ENCODE data around the gene HYAL1. TPM values are rescaled to one million over a fixed set of nuclear protein-coding genes. Genes with fewer than 3 reads are reported as not detected.

Gene HYAL1
- total and polyA plus RNA-seq, 9 donors = 0.86 to 2.5 (median 1.7) TPM

GRCh38 chr3:50342813-50343633, 39.6 kb upstream of the HYAL1 start:
- peaks cover 5% of the 10 kb centered on the region for H3K27me3 ChIP-seq (ENCODE audit: control insufficient read depth, insufficient read depth, low read length)
- WGBS (ENCODE audit: insufficient coverage) = 70% methylated on average over 9 of the region's 13 CpGs
- H3K9me3 ChIP-seq (replicated peaks; ENCODE audit: control insufficient read depth, low read depth, low read length) = no peaks in the 10 kb centered on the region
- H3K36me3 ChIP-seq (ENCODE audit: control insufficient read depth, insufficient read depth, low read length) = peaks cover 5% of the 10 kb centered on the region
- peaks cover 53% of the 10 kb centered on the region for H3K4me1 ChIP-seq (ENCODE audit: control insufficient read depth, insufficient read depth, low read length)
- no peak for DNase-seq
- H3K27ac ChIP-seq (ENCODE audit: low read length) = no peak overlapping the region
- no peak overlapping the region for H3K4me3 ChIP-seq (ENCODE audit: low read length)

GRCh38 chr3:50341996-50342650, 38.7 kb upstream of the HYAL1 start:
- peaks cover 5% of the 10 kb centered on the region for H3K27me3 ChIP-seq (ENCODE audit: control insufficient read depth, insufficient read depth, low read length)
- WGBS (ENCODE audit: insufficient coverage) = 84% methylated on average over 13 of the region's 13 CpGs
- peaks cover 59% of the 10 kb centered on the region for H3K4me1 ChIP-seq (ENCODE audit: control insufficient read depth, insufficient read depth, low read length)
- DNase-seq = no peak
- H3K4me3 ChIP-seq (ENCODE audit: low read length) = no peak overlapping the region
- H3K36me3 ChIP-seq (ENCODE audit: control insufficient read depth, insufficient read depth, low read length) = no peaks in the 10 kb centered on the region
- no peak overlapping the region for H3K27ac ChIP-seq (ENCODE audit: low read length)
- H3K9me3 ChIP-seq (replicated peaks; ENCODE audit: control insufficient read depth, low read depth, low read length) = no peaks in the 10 kb centered on the region

GRCh38 chr3:50341537-50341936, 38.2 kb upstream of the HYAL1 start:
- peak overlapping the region; percentile 88 for H3K27ac ChIP-seq (ENCODE audit: low read length)
- no peaks in the 10 kb centered on the region for H3K36me3 ChIP-seq (ENCODE audit: control insufficient read depth, insufficient read depth, low read length)
- H3K27me3 ChIP-seq (ENCODE audit: control insufficient read depth, insufficient read depth, low read length) = peaks cover 5% of the 10 kb centered on the region
- 94% methylated on average over 3 of the region's 9 CpGs for WGBS (ENCODE audit: insufficient coverage)
- peak overlapping the region; percentile 58 for H3K4me3 ChIP-seq (ENCODE audit: low read length)
- H3K9me3 ChIP-seq (replicated peaks; ENCODE audit: control insufficient read depth, low read depth, low read length) = no peaks in the 10 kb centered on the region
- no peak for DNase-seq
- H3K4me1 ChIP-seq (ENCODE audit: control insufficient read depth, insufficient read depth, low read length) = peaks cover 61% of the 10 kb centered on the region

- Histone ChIP-seq H3K9me3 (replicated peaks; ENCODE audit: control insufficient read depth, low read depth, low read length) (no peaks in the 10 kb centered on the region), H3K36me3 (ENCODE audit: control insufficient read depth, insufficient read depth, low read length) (peaks cover 4% of the 10 kb centered on the region), H3K4me1 (ENCODE audit: control insufficient read depth, insufficient read depth, low read length) (peaks cover 66% of the 10 kb centered on the region), H3K27me3 (ENCODE audit: control insufficient read depth, insufficient read depth, low read length) (peaks cover 3% of the 10 kb centered on the region), H3K27ac (ENCODE audit: low read length) (peak within 1 kb of the TSS; percentile 88), H3K4me3 (ENCODE audit: low read length) (peak within 1 kb of the TSS; percentile 58)
- DNase-seq = peak; percentile 96
- 2% methylated on average over 64 of the region's 85 CpGs for WGBS (ENCODE audit: insufficient coverage)
Measured at GRCh38 chr3:50340448-50341329, 37.3 kb upstream of the HYAL1 start, which contains the start of gene RASSF1. TSS of gene RASSF1 (minus strand) at chr3:50340836. CDS start at chr3:50340805, 31 bp downstream.

GRCh38 chr3:50340147-50340447, 36.7 kb upstream of the HYAL1 start:
- Histone ChIP-seq H3K4me1 (ENCODE audit: control insufficient read depth, insufficient read depth, low read length) (peaks cover 66% of the 10 kb centered on the region), H3K4me3 (ENCODE audit: low read length) (peak overlapping the region; percentile 58), H3K36me3 (ENCODE audit: control insufficient read depth, insufficient read depth, low read length) (peaks cover 4% of the 10 kb centered on the region), H3K9me3 (replicated peaks; ENCODE audit: control insufficient read depth, low read depth, low read length) (no peaks in the 10 kb centered on the region), H3K27ac (ENCODE audit: low read length) (peak overlapping the region; percentile 88), H3K27me3 (ENCODE audit: control insufficient read depth, insufficient read depth, low read length) (no peaks in the 10 kb centered on the region)
- no peak for DNase-seq
- 19% methylated on average over 8 of the region's 9 CpGs for WGBS (ENCODE audit: insufficient coverage)

GRCh38 chr3:50339485-50340146, 36.2 kb upstream of the HYAL1 start:
- H3K9me3 ChIP-seq (replicated peaks; ENCODE audit: control insufficient read depth, low read depth, low read length) = no peaks in the 10 kb centered on the region
- peak overlapping the region; percentile 58 for H3K4me3 ChIP-seq (ENCODE audit: low read length)
- H3K27ac ChIP-seq (ENCODE audit: low read length) = peak overlapping the region; percentile 88
- DNase-seq = no peak
- WGBS (ENCODE audit: insufficient coverage) = 72% methylated on average over 8 of the region's 14 CpGs
- H3K27me3 ChIP-seq (ENCODE audit: control insufficient read depth, insufficient read depth, low read length) = no peaks in the 10 kb centered on the region
- peaks cover 5% of the 10 kb centered on the region for H3K36me3 ChIP-seq (ENCODE audit: control insufficient read depth, insufficient read depth, low read length)
- H3K4me1 ChIP-seq (ENCODE audit: control insufficient read depth, insufficient read depth, low read length) = peaks cover 66% of the 10 kb centered on the region

GRCh38 chr3:50338965-50339364, 35.6 kb upstream of the HYAL1 start:
- Histone ChIP-seq H3K27me3 (ENCODE audit: control insufficient read depth, insufficient read depth, low read length) (no peaks in the 10 kb centered on the region), H3K27ac (ENCODE audit: low read length) (peak overlapping the region; percentile 98), H3K4me3 (ENCODE audit: low read length) (peak overlapping the region; percentile 10), H3K9me3 (replicated peaks; ENCODE audit: control insufficient read depth, low read depth, low read length) (no peaks in the 10 kb centered on the region), H3K36me3 (ENCODE audit: control insufficient read depth, insufficient read depth, low read length) (peaks cover 12% of the 10 kb centered on the region), H3K4me1 (ENCODE audit: control insufficient read depth, insufficient read depth, low read length) (peaks cover 73% of the 10 kb centered on the region)
- WGBS (ENCODE audit: insufficient coverage) = 60% methylated on average over 4 of the region's 5 CpGs
- DNase-seq = no peak

- Histone ChIP-seq H3K27me3 (ENCODE audit: control insufficient read depth, insufficient read depth, low read length) (no peaks in the 10 kb centered on the region), H3K4me3 (ENCODE audit: low read length) (peak overlapping the region; percentile 80), H3K9me3 (replicated peaks; ENCODE audit: control insufficient read depth, low read depth, low read length) (no peaks in the 10 kb centered on the region), H3K27ac (ENCODE audit: low read length) (peak overlapping the region; percentile 98), H3K36me3 (ENCODE audit: control insufficient read depth, insufficient read depth, low read length) (peaks cover 17% of the 10 kb centered on the region), H3K4me1 (ENCODE audit: control insufficient read depth, insufficient read depth, low read length) (peaks cover 81% of the 10 kb centered on the region)
- DNase-seq = peak; percentile 100
- under 1% methylated on average over 75 of the region's 79 CpGs for WGBS (ENCODE audit: insufficient coverage)
Measured at GRCh38 chr3:50337175-50337861, 33.9 kb upstream of the HYAL1 start.

GRCh38 chr3:50336452-50337174, 33.2 kb upstream of the HYAL1 start:
- no peaks in the 10 kb centered on the region for H3K27me3 ChIP-seq (ENCODE audit: control insufficient read depth, insufficient read depth, low read length)

More at GRCh38 chr3:50336452-50337174, 33.2 kb upstream of the HYAL1 start:
- Histone ChIP-seq H3K9me3 (replicated peaks; ENCODE audit: control insufficient read depth, low read depth, low read length) (no peaks in the 10 kb centered on the region), H3K4me1 (ENCODE audit: control insufficient read depth, insufficient read depth, low read length) (peaks cover 76% of the 10 kb centered on the region), H3K4me3 (ENCODE audit: low read length) (peak overlapping the region; percentile 80), H3K27ac (ENCODE audit: low read length) (peak overlapping the region; percentile 98), H3K36me3 (ENCODE audit: control insufficient read depth, insufficient read depth, low read length) (peaks cover 25% of the 10 kb centered on the region)
- under 1% methylated on average over 29 of the region's 31 CpGs for WGBS (ENCODE audit: insufficient coverage)
- peak; percentile 74 for DNase-seq
